Activated CD8-positive, alpha-beta T cell treated with anti-CD3 and anti-CD28 coated beads for 36 hours (primary cell): ENCODE measurements around the gene SMIM45.

Experiments used
- ATAC-seq: fragments of 200-7000 bp; cut with Tn5 transposase; one replicate; pipeline ENCODE4 v1.10.0; 2021; ENCODE audit warnings: mild to moderate bottlenecking, moderate library complexity
- CTCF ChIA-PET: fragments of 350-600 bp; sonication (Branson Sonifier 250); formaldehyde crosslinking; loops from one replicate; lab custom pipeline; 2021; ENCODE audit warnings: antibody characterized with exemption; lab: Charles Lee
- POLR2A ChIA-PET: fragments of 350-600 bp; sonication (Branson Sonifier 250); formaldehyde crosslinking; loops from one replicate; lab custom pipeline; 2021; ENCODE audit warnings: antibody characterized with exemption; lab: Charles Lee
- DNase-seq: peaks from one replicate; pipeline ENCODE4 v3.0.0-alpha.2; 2020
- H3K27ac Mint-ChIP-seq: one replicate; pipeline ENCODE4 v1.8.0; 2021; ENCODE audit warnings: mild to moderate bottlenecking, mixed read lengths
- H3K27me3 Mint-ChIP-seq: one replicate; pipeline ENCODE4 v1.8.0; 2021; ENCODE audit warnings: mixed read lengths
- H3K36me3 Mint-ChIP-seq: one replicate; pipeline ENCODE4 v1.8.0; 2021; ENCODE audit warnings: low read depth, mixed read lengths
- H3K4me1 Mint-ChIP-seq: one replicate; pipeline ENCODE4 v1.8.0; 2021; ENCODE audit warnings: low read depth, mixed read lengths
- H3K4me3 Mint-ChIP-seq: one replicate; pipeline ENCODE4 v1.8.0; 2021; ENCODE audit warnings: mild to moderate bottlenecking, moderate library complexity, mixed read lengths
- H3K9me3 Mint-ChIP-seq: one replicate; pipeline ENCODE4 v1.8.0; 2021; ENCODE audit warnings: mixed read lengths
- CTCF ChIP-seq: fragments of 200-600 bp; IDR thresholded peaks from one replicate; pipeline ENCODE4 v1.8.0; 2022; ENCODE audit warnings: antibody characterized with exemption, mild to moderate bottlenecking
- intact Hi-C: fragments of 100-400 bp; cut with micrococcal nuclease; formaldehyde crosslinking; loops from one replicate; pipeline ENCODE4 v1.10.0; 2022

The SMIM45 gene

GRCh38 chr22:41982865-41983264 lies 30.9 kb downstream of the SMIM45 start:
- DNase-seq (no peak), ATAC-seq (no peak)
- Mint-ChIP-seq H3K36me3 (no peaks in the 10 kb centered on the region), H3K4me1 (no peaks in the 10 kb centered on the region), H3K27me3 (peaks cover 11% of the 10 kb centered on the region), H3K9me3 (no peaks in the 10 kb centered on the region), H3K27ac (no peak overlapping the region), H3K4me3 (no peak overlapping the region)
- ChIA-PET CTCF (interaction anchor here (0.6 to 1.4 kb wide), 3 partner anchors 15 to 39 kb away, joined by 3 read pairs; no protein-coding TSS in a partner anchor), POLR2A (interaction anchor here (1.1 kb wide), 1 partner anchor 10 kb away, joined by 3 read pairs; no protein-coding TSS in a partner anchor)
- no peak for TF ChIP-seq CTCF
- intact Hi-C loops, result no loop called here

GRCh38 chr22:41983513-41984405 lies 31.8 kb downstream of the SMIM45 start:
- H3K4me3 Mint-ChIP-seq, result no peak overlapping the region
- POLR2A ChIA-PET, result interaction anchor here (1.1 kb wide), 1 partner anchor 9 kb away, joined by 3 read pairs; no protein-coding TSS in a partner anchor
- DNase-seq, result no peak
- H3K9me3 Mint-ChIP-seq, result no peaks in the 10 kb centered on the region
- peaks cover 7% of the 10 kb centered on the region for H3K27me3 Mint-ChIP-seq
- H3K36me3 Mint-ChIP-seq, result no peaks in the 10 kb centered on the region
- TF ChIP-seq CTCF, result no peak
- H3K27ac Mint-ChIP-seq, result no peak overlapping the region
- intact Hi-C loops, result no loop called here
- H3K4me1 Mint-ChIP-seq, result no peaks in the 10 kb centered on the region
- ATAC-seq, result no peak
- CTCF ChIA-PET, result interaction anchor here (0.6 to 1.4 kb wide), 4 partner anchors 16 to 38 kb away, joined by 3 read pairs; no protein-coding TSS in a partner anchor

- H3K27ac Mint-ChIP-seq, result no peak overlapping the region
- ChIA-PET CTCF (no interaction called here), POLR2A (no interaction called here)
- TF ChIP-seq CTCF, result no peak
- intact Hi-C loops, result no loop called here
- no peak overlapping the region for H3K4me3 Mint-ChIP-seq
- no peak for DNase-seq
- no peaks in the 10 kb centered on the region for H3K36me3 Mint-ChIP-seq
- ATAC-seq, result no peak
- no peaks in the 10 kb centered on the region for H3K9me3 Mint-ChIP-seq
- H3K4me1 Mint-ChIP-seq, result no peaks in the 10 kb centered on the region
- peaks cover 2% of the 10 kb centered on the region for H3K27me3 Mint-ChIP-seq
Measured at GRCh38 chr22:41987276-41987675, 35.3 kb downstream of the SMIM45 start.

- ATAC-seq (no peak), DNase-seq (no peak)
- Mint-ChIP-seq H3K27ac (no peak overlapping the region), H3K4me1 (no peaks in the 10 kb centered on the region), H3K27me3 (peaks cover 2% of the 10 kb centered on the region), H3K9me3 (no peaks in the 10 kb centered on the region), H3K36me3 (no peaks in the 10 kb centered on the region), H3K4me3 (no peak overlapping the region)
- ChIA-PET CTCF (no interaction called here), POLR2A (no interaction called here)
- intact Hi-C loops, result no loop called here
- TF ChIP-seq CTCF, result no peak
Measured at GRCh38 chr22:41989246-41989645, 37.3 kb downstream of the SMIM45 start.

- H3K4me1 Mint-ChIP-seq, result no peaks in the 10 kb centered on the region
- H3K9me3 Mint-ChIP-seq, result no peaks in the 10 kb centered on the region
- H3K27me3 Mint-ChIP-seq, result peaks cover under 1% of the 10 kb centered on the region
- ATAC-seq, result no peak
- no peaks in the 10 kb centered on the region for H3K36me3 Mint-ChIP-seq
- DNase-seq, result no peak
- H3K27ac Mint-ChIP-seq, result no peak overlapping the region
- no peak overlapping the region for H3K4me3 Mint-ChIP-seq
- POLR2A ChIA-PET, result no interaction called here
- no peak for TF ChIP-seq CTCF
- intact Hi-C loops, result no loop called here
- CTCF ChIA-PET, result no interaction called here
Measured at GRCh38 chr22:41991111-41991510, 39.2 kb downstream of the SMIM45 start.
